ENCODE results near the gene LASP1NB.

DNA sequence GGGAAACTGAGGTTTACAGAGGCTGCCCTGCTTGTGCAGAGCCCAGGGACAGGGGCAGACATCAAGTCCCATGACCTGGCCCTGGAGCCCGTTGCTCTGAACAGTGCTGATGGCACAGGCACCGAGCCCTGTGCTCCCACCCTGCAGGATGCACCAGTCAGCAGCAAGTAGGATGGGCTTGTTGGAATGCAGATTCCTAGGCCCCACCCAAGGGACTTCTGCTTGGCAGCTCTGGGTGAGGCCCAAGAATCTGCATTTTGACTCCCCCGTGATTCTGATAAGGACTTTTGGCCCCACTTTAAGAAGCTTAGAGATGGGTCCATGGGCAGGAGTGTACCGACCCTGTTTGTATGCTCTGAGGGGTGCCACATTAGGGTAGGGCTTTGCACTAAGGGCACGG, 32.3 kb upstream of the LASP1NB start:
- TF ChIP-seq, protein P1, sequence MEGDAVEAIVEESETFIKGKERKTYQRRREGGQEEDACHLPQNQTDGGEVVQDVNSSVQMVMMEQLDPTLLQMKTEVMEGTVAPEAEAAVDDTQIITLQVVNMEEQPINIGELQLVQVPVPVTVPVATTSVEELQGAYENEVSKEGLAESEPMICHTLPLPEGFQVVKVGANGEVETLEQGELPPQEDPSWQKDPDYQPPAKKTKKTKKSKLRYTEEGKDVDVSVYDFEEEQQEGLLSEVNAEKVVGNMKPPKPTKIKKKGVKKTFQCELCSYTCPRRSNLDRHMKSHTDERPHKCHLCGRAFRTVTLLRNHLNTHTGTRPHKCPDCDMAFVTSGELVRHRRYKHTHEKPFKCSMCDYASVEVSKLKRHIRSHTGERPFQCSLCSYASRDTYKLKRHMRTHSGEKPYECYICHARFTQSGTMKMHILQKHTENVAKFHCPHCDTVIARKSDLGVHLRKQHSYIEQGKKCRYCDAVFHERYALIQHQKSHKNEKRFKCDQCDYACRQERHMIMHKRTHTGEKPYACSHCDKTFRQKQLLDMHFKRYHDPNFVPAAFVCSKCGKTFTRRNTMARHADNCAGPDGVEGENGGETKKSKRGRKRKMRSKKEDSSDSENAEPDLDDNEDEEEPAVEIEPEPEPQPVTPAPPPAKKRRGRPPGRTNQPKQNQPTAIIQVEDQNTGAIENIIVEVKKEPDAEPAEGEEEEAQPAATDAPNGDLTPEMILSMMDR (IDR thresholded peaks at IDR 0.05), result no peak
- no peak for TF ChIP-seq POLR2A (IDR thresholded peaks at IDR 0.05)

All from right lobe of liver (tissue), 4 donors.